ENCODE data around the gene PTGR3.
"Not testable (repeated sequence)": the region's sequence is repeated elsewhere in the genome, so short reads cannot be mapped to it uniquely, and the experiment has no call there.

The PTGR3 gene

GRCh38 chr18:75202696-75203365 lies 6.1 kb downstream of the PTGR3 start:
- DNase-seq (ENCODE audit: low read depth), result no peak

GRCh38 chr18:75201282-75202270 lies 7.4 kb downstream of the PTGR3 start:
- DNase-seq (ENCODE audit: low read depth), result no peak

GRCh38 chr18:75200605-75201280 lies 8.2 kb downstream of the PTGR3 start:
- DNase-seq (ENCODE audit: low read depth), result no peak

- no peak for DNase-seq (ENCODE audit: low read depth)
Observed at GRCh38 chr18:75200071-75200470, 8.9 kb downstream of the PTGR3 start.

GRCh38 chr18:75199327-75199726 lies 9.6 kb downstream of the PTGR3 start:
- no peak for DNase-seq (ENCODE audit: low read depth)

GRCh38 chr18:75198036-75198435 lies 10.9 kb downstream of the PTGR3 start:
- no peak for DNase-seq (ENCODE audit: low read depth)

- DNase-seq (ENCODE audit: low read depth), result no peak
Observed at GRCh38 chr18:75192899-75193298, 16.0 kb downstream of the PTGR3 start.

- no peak for DNase-seq (ENCODE audit: low read depth)
Observed at GRCh38 chr18:75189696-75190095, 19.2 kb downstream of the PTGR3 start.

GRCh38 chr18:75187702-75188101 lies 21.2 kb downstream of the PTGR3 start:
- DNase-seq (ENCODE audit: low read depth), result not testable (repeated sequence)

- DNase-seq (ENCODE audit: low read depth), result no peak
Observed at GRCh38 chr18:75185460-75185859, 23.5 kb downstream of the PTGR3 start.

- DNase-seq (ENCODE audit: low read depth), result no peak
Observed at GRCh38 chr18:75183973-75184493, 24.9 kb downstream of the PTGR3 start.

- no peak for DNase-seq (ENCODE audit: low read depth)
Observed at GRCh38 chr18:75183524-75183923, 25.4 kb downstream of the PTGR3 start.

- no peak for DNase-seq (ENCODE audit: low read depth)
Observed at GRCh38 chr18:75179819-75180600, 28.9 kb downstream of the PTGR3 start.

GRCh38 chr18:75178376-75178775 lies 30.6 kb downstream of the PTGR3 start:
- no peak for DNase-seq (ENCODE audit: low read depth)

GRCh38 chr18:75176849-75177248 lies 32.1 kb downstream of the PTGR3 start:
- DNase-seq (ENCODE audit: low read depth), result no peak

- no peak for DNase-seq (ENCODE audit: low read depth)
Observed at GRCh38 chr18:75173738-75174137, 35.2 kb downstream of the PTGR3 start.

GRCh38 chr18:75173125-75173432 lies 35.9 kb downstream of the PTGR3 start:
- no peak for DNase-seq (ENCODE audit: low read depth)

GRCh38 chr18:75172299-75173124 lies 36.4 kb downstream of the PTGR3 start:
- DNase-seq (ENCODE audit: low read depth), result no peak

- no peak for DNase-seq (ENCODE audit: low read depth)
Observed at GRCh38 chr18:75170916-75171315, 38.0 kb downstream of the PTGR3 start.

GRCh38 chr18:75170022-75170789 lies 38.7 kb downstream of the PTGR3 start:
- DNase-seq (ENCODE audit: low read depth), result no peak
